Hypothalamus (tissue), 51 donors: ENCODE data around the gene ATXN1.
"Not testable (repeated sequence)": the region's sequence is repeated elsewhere in the genome, so short reads cannot be mapped to it uniquely, and the experiment has no call there.

Source experiments
- DNase-seq, 51 donors: peaks; one replicate each; lab custom pipeline; 2025; lab: John Stamatoyannopoulos, UW

ATXN1 gene

DNA sequence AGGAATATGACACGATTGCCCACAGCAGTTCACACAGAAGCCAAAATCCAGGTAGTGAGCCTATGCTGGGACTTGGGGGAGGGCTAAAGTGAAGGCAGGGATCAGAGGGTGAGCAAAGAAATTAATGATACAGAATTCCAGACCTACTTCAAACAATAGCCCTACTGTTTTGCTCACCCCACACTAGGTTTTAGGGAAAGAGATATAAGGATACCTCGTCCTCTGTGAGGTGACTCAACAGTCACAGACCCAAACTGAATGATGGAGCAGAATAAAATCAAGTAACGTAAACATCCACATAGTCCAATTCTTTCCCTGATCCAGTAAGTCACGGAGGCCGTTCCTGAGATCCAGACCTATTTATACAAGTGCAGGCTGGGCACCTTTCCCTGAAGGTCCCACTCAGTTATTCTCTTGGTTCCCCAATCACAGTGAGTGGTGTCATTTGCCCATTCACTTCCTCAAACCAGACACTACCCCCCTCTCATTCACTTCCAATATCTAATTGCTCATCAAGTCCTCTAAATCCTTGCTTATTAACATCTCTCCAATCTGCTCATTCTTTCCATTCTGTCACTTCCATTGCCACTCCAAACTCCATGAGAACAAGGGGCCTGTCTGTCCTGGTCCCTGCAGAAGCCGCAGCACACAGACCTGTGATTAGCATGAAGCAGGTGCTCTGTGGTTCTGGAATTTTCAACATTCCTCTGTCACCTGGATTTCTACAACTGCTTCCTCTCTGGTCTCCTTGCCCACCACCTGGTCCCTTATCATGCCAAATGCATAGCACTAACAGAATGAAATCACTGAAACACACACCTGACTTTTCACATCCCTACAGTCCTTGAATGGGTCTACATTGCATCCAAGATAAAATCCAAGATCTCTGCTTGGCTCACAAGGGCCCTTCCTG, 55.9 kb downstream of the ATXN1 start:
- no peak for DNase-seq

DNA sequence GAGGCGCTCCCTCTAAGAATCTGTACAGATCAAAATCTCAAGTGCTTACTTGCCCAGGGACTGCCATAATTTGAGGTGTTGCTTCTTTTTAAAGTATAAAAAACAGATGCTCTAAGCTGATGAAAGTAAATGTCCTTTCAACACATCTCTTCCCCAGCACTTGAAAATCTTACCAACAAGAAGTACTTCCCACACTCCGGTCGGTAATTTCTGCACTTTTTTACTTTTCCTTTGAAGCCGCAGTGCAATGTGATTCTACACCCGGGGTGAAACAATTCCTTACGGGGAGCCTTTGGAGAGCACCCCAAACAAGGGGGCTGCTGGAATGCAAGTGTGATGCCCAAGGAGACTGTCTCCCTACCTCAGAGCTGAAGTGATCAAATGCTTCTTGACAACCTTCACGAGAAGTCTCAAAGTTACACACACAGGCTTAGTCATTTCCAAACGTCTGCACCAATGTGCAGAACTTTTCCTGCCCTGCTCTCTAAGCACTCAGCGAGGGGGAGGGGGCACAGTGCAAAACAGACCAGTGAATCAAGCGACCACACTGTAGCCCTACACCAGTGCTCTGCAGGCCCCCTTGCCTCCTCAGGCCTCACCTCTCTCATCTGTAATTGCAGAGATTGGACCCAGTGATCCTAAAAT, 56.7 kb downstream of the ATXN1 start:
- no peak for DNase-seq

DNA sequence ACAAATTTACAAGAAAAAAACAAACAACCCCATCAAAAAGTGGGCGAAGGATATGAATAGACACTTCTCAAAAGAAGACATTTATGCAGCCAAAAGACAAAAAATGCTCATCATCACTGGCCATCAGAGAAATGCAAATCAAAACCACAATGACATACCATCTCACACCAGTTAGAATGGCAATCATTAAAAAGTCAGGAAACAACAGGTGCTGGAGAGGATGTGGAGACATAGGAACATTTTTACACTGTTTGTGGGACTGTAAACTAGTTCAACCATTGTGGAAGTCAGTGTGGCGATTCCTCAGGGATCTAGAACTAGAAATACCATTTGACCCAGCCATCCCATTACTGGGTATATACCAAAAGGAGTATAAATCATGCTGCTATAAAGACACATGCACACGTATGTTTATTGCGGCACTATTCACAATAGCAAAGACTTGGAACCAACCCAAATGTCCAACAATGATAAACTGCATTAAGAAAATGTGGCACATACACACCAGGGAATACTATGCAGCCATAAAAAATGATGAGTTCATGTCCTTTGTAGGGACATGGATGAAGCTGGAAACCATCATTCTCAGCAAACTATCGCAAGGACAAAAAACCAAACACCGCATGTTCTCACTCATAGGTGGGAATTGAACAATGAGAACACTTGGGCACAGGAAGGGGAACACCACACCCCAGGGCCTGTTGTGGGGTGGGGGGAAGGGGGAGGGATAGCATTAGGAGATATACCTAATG, 58.5 kb downstream of the ATXN1 start:
- not testable (repeated sequence) for DNase-seq

DNA sequence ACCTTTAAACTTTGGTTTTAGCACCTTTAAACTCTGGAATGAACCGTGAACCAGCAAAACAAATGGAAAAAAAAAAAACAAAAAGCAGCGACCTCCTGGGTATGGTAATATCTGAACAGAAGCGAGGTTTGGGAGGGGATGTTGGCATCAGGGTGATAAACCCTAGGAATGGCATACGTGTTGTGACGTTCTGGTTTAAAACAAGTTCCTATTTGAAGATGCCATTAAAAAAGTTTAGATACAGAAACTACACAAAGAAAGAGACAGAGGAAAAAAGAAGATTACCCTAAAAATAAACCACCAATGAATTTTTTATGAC, 60.4 kb downstream of the ATXN1 start:
- no peak for DNase-seq

DNA sequence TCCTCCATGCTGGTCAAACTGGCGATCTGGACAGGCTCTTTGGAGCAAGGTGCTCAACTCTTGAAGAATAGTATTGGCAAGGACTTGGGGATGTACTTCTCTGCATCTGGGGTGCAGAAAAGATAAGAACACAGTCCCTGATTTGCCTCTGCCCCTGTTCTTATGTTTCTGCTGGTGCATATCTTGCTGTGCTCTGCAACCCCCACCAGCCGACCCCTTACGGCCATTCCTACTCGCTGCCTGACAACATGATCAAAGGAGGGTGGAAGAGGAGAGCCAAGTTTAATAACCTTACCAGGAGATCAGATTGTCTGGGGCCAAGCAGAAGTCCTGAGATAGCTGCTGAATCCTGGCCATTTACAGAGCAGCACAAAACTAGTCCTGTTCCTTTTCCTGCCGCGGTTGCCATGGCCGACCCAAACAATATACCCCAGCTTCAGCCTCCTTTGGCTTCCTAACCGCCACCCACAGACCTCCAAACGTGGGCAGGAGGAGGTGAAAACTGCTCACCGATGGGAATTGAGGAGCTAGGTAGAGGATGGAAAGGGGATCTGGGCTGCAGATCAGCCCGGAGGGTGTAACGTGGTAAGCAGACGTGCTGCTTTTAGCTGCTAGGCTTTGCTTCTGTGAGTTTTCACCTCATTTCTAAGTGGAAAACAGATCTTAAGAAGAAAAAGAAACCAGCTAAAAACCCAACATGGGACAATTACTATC, 60.9 kb downstream of the ATXN1 start:
- DNase-seq: peak in 12 of 51 donors; percentile 10 to 64 (median 24)

DNA sequence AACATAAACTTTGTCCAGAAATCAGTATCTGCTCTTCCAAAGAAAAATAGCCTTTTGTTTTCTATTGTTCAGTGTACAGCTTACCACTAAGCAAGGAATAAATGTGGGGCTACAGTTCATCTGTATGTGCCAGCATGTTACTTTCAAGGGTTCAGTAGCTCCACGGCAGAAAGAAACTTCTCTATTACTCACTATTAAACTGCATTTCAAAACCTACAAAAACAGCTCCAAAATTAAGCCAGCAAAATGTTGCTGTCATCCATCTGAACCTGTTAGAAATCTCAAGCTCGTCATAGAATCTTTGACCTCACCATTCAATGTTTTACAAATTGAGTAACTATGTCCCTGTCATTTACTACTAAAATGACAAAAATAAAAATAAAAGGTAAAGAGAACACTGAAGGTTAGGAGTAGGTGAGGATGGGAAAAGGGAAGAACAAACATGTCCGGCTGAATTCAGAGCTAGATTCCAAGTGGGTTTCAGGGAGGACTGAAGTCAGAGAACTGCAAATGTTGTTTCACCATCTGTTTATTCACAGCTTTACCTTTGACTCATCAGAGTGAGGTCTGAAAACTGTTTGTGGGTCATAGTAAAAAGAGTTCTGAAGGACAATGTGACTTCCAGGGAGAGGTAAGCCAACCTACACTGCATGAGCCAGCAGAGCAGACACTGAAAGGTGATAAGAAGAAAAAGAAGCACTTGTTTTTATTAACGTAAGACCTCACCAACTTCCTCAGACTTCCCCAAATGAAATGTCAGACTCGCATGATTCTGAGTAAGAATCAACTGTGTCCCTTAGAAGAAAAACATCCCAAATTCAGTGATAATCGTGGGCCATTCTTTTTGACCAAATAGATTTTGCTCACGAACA, 62.0 kb downstream of the ATXN1 start:
- DNase-seq: peak in 1 of 51 donors; percentile 25

DNA sequence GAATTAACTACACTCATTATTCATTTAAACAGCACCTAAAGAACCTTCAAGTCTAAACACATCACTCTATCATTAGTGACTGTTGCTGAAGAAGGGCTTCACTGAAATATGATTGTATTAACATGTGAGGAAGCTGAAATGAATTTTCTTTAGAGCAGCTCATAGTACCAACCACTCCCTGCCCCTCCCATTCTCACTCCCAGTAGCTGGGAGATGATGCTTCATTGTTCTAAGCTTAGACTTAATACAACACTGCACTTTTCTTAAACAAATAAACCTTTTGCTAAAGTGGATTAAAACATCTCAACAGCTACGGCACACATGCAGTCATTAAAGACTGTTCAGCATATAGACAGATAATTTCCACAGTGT, 63.1 kb downstream of the ATXN1 start:
- no peak for DNase-seq

DNA sequence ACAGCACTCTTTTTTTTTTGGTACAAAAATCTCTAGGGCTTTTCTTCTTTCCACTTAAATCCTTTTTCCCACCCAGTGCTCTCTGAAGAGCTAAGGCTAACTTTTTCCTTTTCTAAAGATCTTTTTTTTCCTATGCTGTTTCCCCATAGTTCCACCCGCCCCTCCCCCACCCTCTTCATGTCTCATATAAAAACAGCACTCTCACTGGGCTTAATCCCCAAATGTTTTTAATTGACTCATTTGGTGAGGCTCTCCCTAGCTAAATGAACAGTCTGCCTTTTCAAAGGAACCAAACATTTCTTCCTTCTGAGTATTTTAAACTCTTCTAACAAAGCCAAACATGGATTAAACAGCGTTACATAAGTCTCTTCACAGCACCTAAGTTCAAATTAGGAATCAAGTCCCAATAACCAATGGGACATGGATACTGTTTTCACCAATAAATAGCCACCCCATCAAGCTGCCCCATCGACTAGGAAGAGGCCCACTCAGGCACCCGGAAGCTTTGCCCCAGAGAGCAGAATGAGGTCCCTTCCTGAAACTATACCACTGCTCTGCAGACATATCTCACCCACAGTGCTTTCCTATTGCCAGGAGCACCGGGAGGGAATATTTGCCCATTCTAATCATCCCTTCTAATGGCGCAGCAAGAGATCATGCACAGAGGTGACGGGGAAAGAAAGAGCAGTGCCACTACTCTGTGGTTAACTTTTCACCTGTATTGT, 63.7 kb downstream of the ATXN1 start:
- no peak for DNase-seq

DNA sequence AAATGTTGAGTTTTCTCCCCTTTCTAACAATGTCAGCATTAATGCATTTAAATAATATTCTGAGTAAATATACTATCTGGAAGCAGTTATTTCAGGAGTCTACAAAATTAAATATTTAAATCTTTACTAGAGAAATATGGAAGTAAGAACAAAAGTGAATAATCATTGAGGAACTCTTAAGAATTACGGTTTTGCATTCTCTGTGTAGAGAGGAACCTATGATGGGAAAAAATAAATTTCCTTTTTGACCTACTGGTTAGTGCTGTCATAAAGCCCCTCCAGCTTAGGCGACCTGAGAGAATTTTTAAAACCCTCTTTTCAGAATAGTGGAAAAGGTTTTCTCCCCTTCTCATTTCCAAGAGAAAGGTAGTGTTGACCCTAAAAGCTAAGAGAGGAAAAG, 64.8 kb downstream of the ATXN1 start:
- DNase-seq: no peak

DNA sequence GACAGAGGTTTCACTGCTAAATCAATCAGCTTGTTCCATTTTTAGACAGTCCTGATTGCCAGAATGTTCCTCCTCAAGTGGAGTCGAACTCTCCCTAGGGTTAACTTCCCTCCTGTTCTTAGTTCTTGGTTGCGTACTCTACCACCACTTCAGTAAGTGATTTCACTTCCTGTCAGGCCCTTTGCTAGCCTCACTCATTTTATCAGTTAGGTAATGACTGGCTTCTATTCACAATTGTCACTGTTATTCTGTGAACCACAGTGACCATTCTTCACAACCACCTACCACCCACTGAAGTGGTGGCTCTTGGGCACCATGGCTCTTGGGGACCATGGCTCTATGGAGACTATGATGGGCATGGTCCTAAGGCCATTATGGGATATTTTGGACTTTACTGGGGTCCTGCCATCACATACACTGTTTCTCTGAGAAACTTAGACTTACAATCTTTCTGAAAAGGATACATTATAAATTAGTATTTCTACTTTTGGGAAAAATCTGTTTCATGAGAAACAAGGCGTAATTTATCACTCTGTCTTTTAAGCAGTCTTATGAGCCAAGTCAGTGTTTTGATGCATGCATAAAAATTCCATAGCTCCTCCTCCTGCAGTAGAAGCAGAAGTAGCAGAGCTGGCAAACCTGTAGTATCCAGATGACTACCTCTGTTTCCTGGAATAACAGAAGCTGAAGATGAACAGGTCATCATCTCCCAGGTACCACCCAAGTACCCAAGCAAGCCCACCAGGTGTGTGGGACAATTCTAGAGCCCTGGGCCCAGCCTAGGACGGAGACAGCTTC, 66.3 kb downstream of the ATXN1 start:
- DNase-seq: no peak

DNA sequence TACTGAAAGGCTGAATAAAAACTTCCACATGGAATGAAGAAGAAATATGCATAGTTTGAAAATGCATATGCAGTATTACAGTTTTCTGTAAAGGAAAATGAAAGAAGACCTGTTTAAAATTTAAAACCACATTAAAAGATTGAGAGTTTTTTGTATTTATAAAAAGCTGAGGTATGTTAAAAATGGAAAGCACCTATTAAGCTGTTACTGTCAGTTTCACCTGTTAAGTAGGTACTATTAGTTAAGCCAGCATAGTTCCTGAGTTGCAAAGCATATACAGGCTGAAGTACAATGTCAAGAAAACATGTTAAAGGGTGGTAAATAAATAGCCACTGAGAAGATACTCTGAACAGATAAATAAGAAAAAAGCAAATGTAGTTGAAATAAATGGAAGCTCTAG, 69.9 kb downstream of the ATXN1 start:
- no peak for DNase-seq

DNA sequence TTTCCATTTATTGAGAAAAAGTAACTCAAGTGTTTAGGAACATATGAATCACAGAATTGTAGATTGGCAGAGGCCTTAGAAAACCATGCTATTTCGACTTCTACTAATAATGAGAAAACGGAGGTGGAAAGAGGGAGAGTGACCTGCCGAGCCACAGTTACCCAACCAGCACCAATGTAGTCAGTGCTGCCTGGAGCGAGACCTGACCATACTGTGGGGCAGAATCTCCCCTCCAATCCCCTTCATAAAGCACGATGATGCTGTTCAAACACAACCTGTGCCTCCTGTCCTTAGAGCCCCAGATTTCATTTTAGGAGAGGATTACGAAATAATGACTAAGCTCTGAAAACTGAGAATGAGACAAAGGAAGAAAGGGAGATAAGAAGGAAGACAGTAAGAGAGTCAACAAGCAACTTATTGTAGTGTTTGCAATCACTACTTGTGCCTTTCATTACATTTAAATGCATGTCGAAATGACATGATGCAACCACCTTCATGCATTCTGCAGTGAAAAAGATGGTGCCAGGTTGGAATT, 70.6 kb downstream of the ATXN1 start:
- no peak for DNase-seq

DNA sequence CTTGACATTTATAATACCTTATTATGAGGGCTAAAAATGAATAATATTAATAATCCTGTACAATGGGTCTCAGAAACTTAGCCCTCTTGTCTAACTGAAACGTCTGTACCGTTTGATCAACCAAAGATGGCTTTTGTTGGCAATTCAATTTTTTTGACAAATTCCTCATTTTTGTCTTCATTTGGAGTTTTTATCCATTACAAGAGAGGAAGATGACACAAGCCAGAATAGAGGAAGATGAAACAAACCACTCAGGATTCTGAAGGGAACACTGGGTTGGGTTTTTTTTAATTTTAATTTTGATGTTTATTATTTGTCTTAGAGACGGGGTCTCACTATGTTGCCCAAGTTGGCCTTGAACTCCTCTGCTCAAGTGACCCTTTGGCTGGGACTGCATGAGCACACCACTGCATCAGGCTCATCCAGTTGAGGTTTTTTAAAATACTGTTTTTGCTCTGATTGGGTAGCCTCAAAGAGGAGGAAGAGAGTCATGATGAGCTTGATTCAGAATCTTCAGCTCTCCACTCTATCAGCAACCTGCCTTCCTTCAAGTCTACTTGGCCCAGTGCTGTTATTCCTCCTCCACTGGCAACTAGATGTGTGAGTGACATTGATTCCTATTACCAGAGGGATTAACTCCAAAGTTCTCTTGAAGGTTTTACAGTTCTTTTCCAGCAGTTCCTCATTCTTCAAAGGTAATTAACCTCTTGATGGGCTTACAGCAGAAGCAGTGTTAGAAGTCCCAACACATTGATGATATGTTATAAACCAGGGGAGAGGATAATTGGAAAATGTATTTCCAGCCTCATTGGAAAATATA, 71.3 kb downstream of the ATXN1 start:
- no peak for DNase-seq

DNA sequence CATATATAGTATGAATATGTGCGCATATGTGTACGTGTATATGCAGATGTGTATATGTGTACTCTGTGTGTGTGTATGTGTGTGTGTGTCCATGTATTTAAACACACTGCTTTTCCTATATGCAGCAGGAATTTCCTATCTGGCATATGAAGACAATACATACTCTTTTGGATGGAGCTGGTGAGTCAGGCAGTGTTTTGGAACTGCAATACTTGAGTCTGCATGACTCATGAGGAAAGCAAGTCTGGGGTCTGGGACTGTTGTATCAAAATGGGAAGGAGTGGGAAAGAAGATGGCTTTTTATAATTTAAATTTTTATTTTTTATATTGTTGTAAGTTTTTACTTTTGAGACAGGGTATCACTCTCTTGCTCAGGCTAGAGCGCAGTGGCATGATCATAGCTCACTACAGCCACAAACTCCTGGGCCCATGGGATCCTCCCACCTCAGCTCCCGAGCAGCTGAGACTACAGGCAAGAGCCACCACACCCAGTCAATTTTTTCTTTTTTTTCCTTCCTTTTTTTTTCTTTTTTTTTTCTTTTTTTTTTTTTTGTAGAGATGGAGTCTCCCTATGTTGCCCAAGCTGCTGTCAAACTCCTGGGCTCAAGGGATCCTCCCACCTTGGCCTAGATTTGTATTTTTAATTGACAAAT, 72.2 kb downstream of the ATXN1 start:
- DNase-seq: peak in 1 of 51 donors; percentile 22

DNA sequence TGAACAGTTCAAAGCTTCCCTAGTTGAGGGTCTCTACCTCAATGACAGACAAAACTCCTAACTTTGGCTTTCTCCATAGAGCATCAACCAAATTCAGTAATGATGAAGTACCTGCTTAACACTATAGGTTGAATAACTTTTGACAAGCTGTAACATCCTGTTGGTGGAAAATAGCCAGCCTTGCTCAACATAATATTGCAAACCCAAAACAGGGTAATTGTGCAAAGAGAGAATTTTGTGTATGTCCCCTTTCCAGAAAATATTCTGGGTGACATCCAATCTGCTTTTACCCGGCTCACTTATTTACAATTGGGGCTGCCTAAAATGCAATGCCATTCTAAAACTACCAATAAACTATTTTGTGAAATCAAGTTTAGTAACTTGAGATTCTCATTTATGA, 72.8 kb downstream of the ATXN1 start:
- DNase-seq: no peak

DNA sequence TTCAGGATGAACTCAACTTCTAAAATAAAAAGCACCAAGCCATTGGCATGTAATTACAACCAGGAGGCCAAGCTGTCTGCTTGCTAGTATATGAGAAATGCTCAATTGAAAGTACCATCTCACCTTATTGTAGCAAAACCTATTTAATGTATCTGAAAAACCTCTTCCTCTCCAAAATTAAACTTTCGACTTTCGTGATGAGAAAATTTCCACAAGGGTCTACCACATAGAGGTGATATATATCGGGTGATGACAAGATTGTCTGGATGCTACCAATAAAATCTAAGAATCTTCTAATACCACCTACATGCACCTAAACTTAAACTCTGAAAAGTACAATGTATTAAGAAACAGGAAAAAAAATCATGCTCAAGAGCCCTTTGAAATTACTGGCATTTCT, 74.2 kb downstream of the ATXN1 start:
- DNase-seq: no peak
